Neuronal stem cell (in vitro differentiated cells): Measurements from ENCODE around the gene HECW1.

ENCODE experiments used
- DNase-seq: peaks from one replicate; pipeline ENCODE4 v3.0.0-alpha.2; 2013; ENCODE audit warnings: low spot score
- H2AFZ ChIP-seq: one replicate; pipeline ENCODE4 v1.6.1; 2013; ENCODE audit warnings: mild to moderate bottlenecking, low read length, inconsistent platforms
- H2AK5ac ChIP-seq: 2 replicates; pipeline ENCODE4 v1.6.1; 2013; ENCODE audit warnings: low read depth, mild to moderate bottlenecking, inconsistent platforms, low read length, moderate library complexity, mixed read lengths
- H2BK120ac ChIP-seq: 2 replicates; pipeline ENCODE4 v1.6.1; 2013; ENCODE audit warnings: low read depth, mild to moderate bottlenecking, inconsistent platforms, low read length, moderate library complexity, mixed read lengths
- H2BK12ac ChIP-seq: one replicate; pipeline ENCODE4 v1.6.1; 2013; ENCODE audit warnings: low read length, inconsistent platforms
- H2BK15ac ChIP-seq: 2 replicates; pipeline ENCODE4 v1.6.1; 2013; ENCODE audit warnings: mild to moderate bottlenecking, low read length, inconsistent platforms, mixed read lengths
- H2BK5ac ChIP-seq: one replicate; pipeline ENCODE4 v1.6.1; 2013; ENCODE audit warnings: inconsistent platforms, mild to moderate bottlenecking, low read length, moderate library complexity
- H3K14ac ChIP-seq: one replicate; pipeline ENCODE4 v1.6.1; 2013; ENCODE audit warnings: low read length, inconsistent platforms
- H3K18ac ChIP-seq: 2 replicates; pipeline ENCODE4 v1.6.1; 2013; ENCODE audit warnings: low read length, inconsistent platforms
- H3K23ac ChIP-seq: 2 replicates; pipeline ENCODE4 v1.6.1; 2013; ENCODE audit warnings: low read depth, mild to moderate bottlenecking, mixed read lengths, low read length, inconsistent platforms; ENCODE audit not compliant: poor library complexity
- H3K27ac ChIP-seq: replicated peaks from 3 replicates; pipeline ENCODE4 v1.5.1; 2013; ENCODE audit warnings: low read length, inconsistent platforms
- H3K27me3 ChIP-seq, 3 experiments: 2 replicates each; pipeline ENCODE4 v1.6.1; 2013; ENCODE audit warnings: low read length in 3 of 3, mild to moderate bottlenecking in 2 of 3, inconsistent platforms in 1 of 3, low read depth in 1 of 3, mixed read lengths in 1 of 3, moderate library complexity in 1 of 3; ENCODE audit not compliant: control insufficient read depth in 3 of 3, insufficient read depth in 3 of 3
- H3K36me3 ChIP-seq, 2 donors: replicated peaks in 1 of 2; 2 replicates each; pipeline ENCODE4 v1.6.1; 2013; ENCODE audit warnings: low read length in 2 of 2; ENCODE audit not compliant: control insufficient read depth in 2 of 2, insufficient read depth in 2 of 2
- H3K4ac ChIP-seq: 2 replicates; pipeline ENCODE4 v1.6.1; 2013; ENCODE audit warnings: inconsistent platforms, mild to moderate bottlenecking, low read length, moderate library complexity
- H3K4me1 ChIP-seq, 2 donors: 1 replicate in 1 of 2; 2 replicates in 1 of 2; pipeline ENCODE4 v1.6.1; 2013; ENCODE audit warnings: low read length in 2 of 2, low read depth in 1 of 2; ENCODE audit not compliant: control insufficient read depth in 2 of 2, insufficient read depth in 1 of 2
- H3K4me2 ChIP-seq: one replicate; pipeline ENCODE4 v1.6.1; 2013; ENCODE audit warnings: mild to moderate bottlenecking, low read length, inconsistent platforms; ENCODE audit not compliant: insufficient read depth, poor library complexity, severe bottlenecking
- H3K4me3 ChIP-seq, 2 donors: 2 replicates each; pipeline ENCODE4 v1.5.1; 2013; ENCODE audit warnings: low read length in 2 of 2, mild to moderate bottlenecking in 2 of 2, inconsistent platforms in 1 of 2, moderate library complexity in 1 of 2
- H3K79me1 ChIP-seq: one replicate; pipeline ENCODE4 v1.6.1; 2013; ENCODE audit warnings: low read depth, mild to moderate bottlenecking, inconsistent platforms, low read length, moderate library complexity
- H3K9ac ChIP-seq: one replicate; pipeline ENCODE4 v1.6.1; 2013; ENCODE audit warnings: mild to moderate bottlenecking, low read depth, low read length, inconsistent platforms; ENCODE audit not compliant: poor library complexity
- H3K9me3 ChIP-seq, 2 donors: replicated peaks in 1 of 2; 2 replicates each; pipeline versions ENCODE3 to v1.6.1; 2013; ENCODE audit warnings: low read length in 2 of 2, mild to moderate bottlenecking in 2 of 2, inconsistent platforms in 1 of 2, low read depth in 1 of 2, mixed read lengths in 1 of 2, moderate library complexity in 1 of 2; ENCODE audit not compliant: control insufficient read depth in 2 of 2, insufficient read depth in 1 of 2
- H4K8ac ChIP-seq: one replicate; pipeline ENCODE4 v1.6.1; 2013; ENCODE audit warnings: low read depth, mild to moderate bottlenecking, inconsistent platforms, low read length, moderate library complexity
- H4K91ac ChIP-seq: one replicate; pipeline ENCODE4 v1.6.1; 2013; ENCODE audit warnings: low read length, low read depth, mild to moderate bottlenecking, inconsistent platforms; ENCODE audit not compliant: poor library complexity
- WGBS, 2 donors: extraction: QIAGEN DNeasy Blood & Tissue Kit; methylation state at CpG; one replicate each; pipeline ENCODE4 v1.1.7; 2013; ENCODE audit warnings: missing lambda C conversion rate in 2 of 2, mixed read lengths in 1 of 2; ENCODE audit not compliant: insufficient read length in 2 of 2, insufficient replicate concordance in 1 of 2; ENCODE audit errors: extremely low coverage in 2 of 2; 5-methylcytosine and 5-hydroxymethylcytosine counted together

HECW1 gene

GRCh38 chr7:43283706-43284105, 171.3 kb downstream of the HECW1 start:
- no peak overlapping the region for H3K18ac ChIP-seq
- no peak overlapping the region for H3K4me3 ChIP-seq
- no peak overlapping the region for H3K27ac ChIP-seq
- no peaks in the 10 kb centered on the region for H3K36me3 ChIP-seq
- no peak overlapping the region for H3K23ac ChIP-seq
- no peak overlapping the region for H3K9ac ChIP-seq
- H3K4me1 ChIP-seq: peaks cover 0 to 7% of the 10 kb centered on the region in 2 donors
- H3K4me2 ChIP-seq: no peak overlapping the region
- H3K9me3 ChIP-seq: peaks cover 0 to 4% of the 10 kb centered on the region in 2 donors
- H2AK5ac ChIP-seq: no peak overlapping the region
- no peak overlapping the region for H2BK120ac ChIP-seq
- no peak overlapping the region for H2BK15ac ChIP-seq
- peaks cover 0 to 3% (median 0%) of the 10 kb centered on the region in 3 experiments for H3K27me3 ChIP-seq
- H2BK12ac ChIP-seq: no peak overlapping the region
- H3K4ac ChIP-seq: no peak overlapping the region
- H2BK5ac ChIP-seq: no peak overlapping the region
- no peak overlapping the region for H2AFZ ChIP-seq
- H4K91ac ChIP-seq: no peak overlapping the region
- H3K79me1 ChIP-seq: no peaks in the 10 kb centered on the region
- no peak overlapping the region for H4K8ac ChIP-seq
- DNase-seq: no peak
- WGBS, 2 donors: no CpG with 5 or more reads among the region's 5 CpGs
- H3K14ac ChIP-seq: no peak overlapping the region

- no peak overlapping the region for H3K14ac ChIP-seq
- H3K79me1 ChIP-seq: no peaks in the 10 kb centered on the region
- H3K9me3 ChIP-seq: peaks cover 7 to 9% of the 10 kb centered on the region in 2 donors
- no peak overlapping the region for H2BK15ac ChIP-seq
- no CpG with 5 or more reads among the region's 2 CpGs for WGBS, 2 donors
- no peak overlapping the region for H2BK120ac ChIP-seq
- no peak overlapping the region for H2BK5ac ChIP-seq
- H4K8ac ChIP-seq: no peak overlapping the region
- no peaks in the 10 kb centered on the region for H3K27me3 ChIP-seq
- no peak overlapping the region for H2BK12ac ChIP-seq
- H3K18ac ChIP-seq: no peak overlapping the region
- H4K91ac ChIP-seq: no peak overlapping the region
- H3K27ac ChIP-seq: no peak overlapping the region
- H3K4me2 ChIP-seq: no peak overlapping the region
- H3K4ac ChIP-seq: no peak overlapping the region
- H3K23ac ChIP-seq: no peak overlapping the region
- peaks cover 0 to 7% of the 10 kb centered on the region in 2 donors for H3K4me1 ChIP-seq
- no peak overlapping the region for H3K4me3 ChIP-seq
- H3K9ac ChIP-seq: no peak overlapping the region
- no peak for DNase-seq
- H2AFZ ChIP-seq: no peak overlapping the region
- H3K36me3 ChIP-seq: no peaks in the 10 kb centered on the region
- H2AK5ac ChIP-seq: no peak overlapping the region
Measured at GRCh38 chr7:43289826-43290225, 177.4 kb downstream of the HECW1 start.

GRCh38 chr7:43290978-43291377, 178.5 kb downstream of the HECW1 start:
- Histone ChIP-seq H2BK12ac (no peak overlapping the region), H2BK5ac (no peak overlapping the region), H2AK5ac (no peak overlapping the region), H3K14ac (no peak overlapping the region), H3K4me1 (peaks cover 4 to 9% of the 10 kb centered on the region in 2 donors), H3K9me3 (peaks cover 6 to 9% of the 10 kb centered on the region in 2 donors), H3K9ac (no peak overlapping the region), H4K91ac (no peak overlapping the region), H3K79me1 (no peaks in the 10 kb centered on the region), H3K23ac (no peak overlapping the region), H3K36me3 (no peaks in the 10 kb centered on the region), H3K4me2 (no peak overlapping the region), H3K4ac (no peak overlapping the region), H2BK120ac (no peak overlapping the region), H3K18ac (no peak overlapping the region), H3K4me3 (no peak overlapping the region), H2AFZ (no peak overlapping the region), H4K8ac (no peak overlapping the region), H2BK15ac (no peak overlapping the region), H3K27me3 (no peaks in the 10 kb centered on the region), H3K27ac (no peak overlapping the region)
- no peak for DNase-seq
- WGBS, 2 donors: no CpG with 5 or more reads among the region's 5 CpGs

GRCh38 chr7:43291789-43292188, 179.3 kb downstream of the HECW1 start:
- Histone ChIP-seq H4K91ac (no peak overlapping the region), H3K18ac (no peak overlapping the region), H2AK5ac (no peak overlapping the region), H3K23ac (no peak overlapping the region), H2AFZ (no peak overlapping the region), H3K9me3 (peaks cover 3 to 9% of the 10 kb centered on the region in 2 donors), H3K4me3 (no peak overlapping the region), H3K4ac (no peak overlapping the region), H3K14ac (no peak overlapping the region), H4K8ac (no peak overlapping the region), H2BK5ac (no peak overlapping the region), H3K27ac (no peak overlapping the region), H2BK15ac (no peak overlapping the region), H3K4me2 (no peak overlapping the region), H3K27me3 (no peaks in the 10 kb centered on the region), H2BK12ac (no peak overlapping the region), H3K36me3 (no peaks in the 10 kb centered on the region), H2BK120ac (no peak overlapping the region), H3K79me1 (no peaks in the 10 kb centered on the region), H3K4me1 (peaks cover 4 to 11% of the 10 kb centered on the region in 2 donors), H3K9ac (no peak overlapping the region)
- no CpG with 5 or more reads among the region's 3 CpGs for WGBS, 2 donors
- DNase-seq: no peak
